GM23338 (cell line): ENCODE results near the gene MDGA2. TPM values are rescaled to one million over a fixed set of nuclear protein-coding genes. Genes with fewer than 3 reads are reported as not detected.

Source experiments
- ATAC-seq: fragments of 200-7000 bp; cut with Tn5 transposase; 3 replicates; pipeline ENCODE4 v1.9.1; 2020
- DNase-seq: peaks from one replicate; pipeline ENCODE4 v3.0.0-alpha.2; 2015; ENCODE audit warnings: low spot score
- H2AFZ ChIP-seq: fragments of 200-600 bp; sonication (generic); 2 replicates; pipeline ENCODE4 v1.8.0; 2016; ENCODE audit warnings: antibody characterized with exemption, mild to moderate bottlenecking, moderate library complexity
- H3F3A ChIP-seq: fragments of 200-600 bp; sonication (generic); replicated peaks from 2 replicates; pipeline ENCODE4 v1.8.0; 2017; ENCODE audit warnings: antibody characterized with exemption, mixed run types, low read depth
- H3K27ac ChIP-seq: fragments of 200-600 bp; sonication (generic); 2 replicates; pipeline ENCODE4 v1.6.1; 2016; ENCODE audit warnings: low read depth
- H3K27me3 ChIP-seq: fragments of 200-600 bp; sonication (generic); 2 replicates; pipeline ENCODE4 v1.8.0; 2016; ENCODE audit warnings: mild to moderate bottlenecking, mixed run types, moderate library complexity; ENCODE audit not compliant: insufficient read depth
- H3K36me3 ChIP-seq: fragments of 200-600 bp; sonication (generic); 2 replicates; pipeline ENCODE4 v1.8.0; 2016; ENCODE audit warnings: mild to moderate bottlenecking; ENCODE audit not compliant: insufficient read depth
- H3K4me1 ChIP-seq: fragments of 200-600 bp; sonication (generic); 2 replicates; pipeline ENCODE4 v1.8.0; 2016; ENCODE audit warnings: mild to moderate bottlenecking, moderate library complexity; ENCODE audit not compliant: insufficient read depth
- H3K4me2 ChIP-seq: fragments of 200-600 bp; sonication (generic); 2 replicates; pipeline ENCODE4 v1.7.1; 2017; ENCODE audit warnings: mixed run types
- H3K4me3 ChIP-seq: fragments of 200-600 bp; sonication (generic); 2 replicates; pipeline ENCODE4 v1.6.1; 2016; ENCODE audit warnings: mixed run types
- H3K79me2 ChIP-seq: fragments of 200-600 bp; sonication (generic); replicated peaks from 2 replicates; pipeline ENCODE4 v1.8.0; 2017; ENCODE audit warnings: mild to moderate bottlenecking; ENCODE audit not compliant: insufficient read depth
- H3K9me2 ChIP-seq: fragments of 200-600 bp; sonication (generic); 2 replicates; pipeline ENCODE4 v1.8.0; 2017; ENCODE audit not compliant: insufficient read depth
- H4K20me1 ChIP-seq: fragments of 200-600 bp; sonication (generic); replicated peaks from 2 replicates; pipeline ENCODE4 v1.8.0; 2017; ENCODE audit warnings: mild to moderate bottlenecking; ENCODE audit not compliant: insufficient read depth
- H3K27ac Mint-ChIP-seq: 2 replicates; pipeline ENCODE4 v1.8.0; 2020; ENCODE audit warnings: inconsistent platforms, mild to moderate bottlenecking, moderate library complexity, mixed read lengths
- H3K27me3 Mint-ChIP-seq: 3 replicates; pipeline ENCODE4 v1.8.0; 2022; ENCODE audit warnings: low read depth, mild to moderate bottlenecking, moderate library complexity, mixed read lengths, inconsistent platforms; ENCODE audit not compliant: insufficient read depth, poor library complexity
- H3K36me3 Mint-ChIP-seq: 3 replicates; pipeline ENCODE4 v1.8.0; 2021; ENCODE audit warnings: low read depth, mild to moderate bottlenecking, inconsistent platforms, moderate library complexity, mixed read lengths
- H3K4me1 Mint-ChIP-seq: 3 replicates; pipeline ENCODE4 v1.8.0; 2020; ENCODE audit warnings: mild to moderate bottlenecking, inconsistent platforms, mixed read lengths
- H3K4me3 Mint-ChIP-seq: 3 replicates; pipeline ENCODE4 v1.8.0; 2021; ENCODE audit warnings: moderate library complexity, mild to moderate bottlenecking, inconsistent platforms, mixed read lengths
- H3K9me3 Mint-ChIP-seq: 3 replicates; pipeline ENCODE4 v1.8.0; 2020; ENCODE audit warnings: moderate library complexity, mild to moderate bottlenecking, inconsistent platforms, mixed read lengths
- ETS1 ChIP-seq: IDR thresholded peaks from 2 replicates; pipeline ENCODE4 v1.6.1; 2016; ENCODE audit warnings: antibody characterized with exemption
- EZH2 ChIP-seq: fragments of 200-600 bp; sonication (generic); IDR thresholded peaks from one replicate; pipeline ENCODE4 v1.8.0; 2017; ENCODE audit warnings: antibody characterized with exemption, mild to moderate bottlenecking, low read depth; ENCODE audit not compliant: unreplicated experiment
- EZH2phosphoT487 ChIP-seq: fragments of 200-600 bp; sonication (generic); IDR thresholded peaks from one replicate; pipeline ENCODE4 v1.8.1; 2018; ENCODE audit warnings: antibody characterized with exemption; ENCODE audit not compliant: unreplicated experiment
- JUNB ChIP-seq: IDR thresholded peaks from one replicate; pipeline ENCODE4 v1.6.1; 2016; ENCODE audit warnings: antibody characterized with exemption; ENCODE audit not compliant: unreplicated experiment
- NANOG ChIP-seq: IDR thresholded peaks from 2 replicates; pipeline ENCODE4 v1.6.1; 2016; ENCODE audit warnings: antibody characterized with exemption, borderline replicate concordance
- REST ChIP-seq: IDR thresholded peaks from one replicate; pipeline ENCODE4 v1.6.1; 2018; ENCODE audit warnings: antibody characterized with exemption; ENCODE audit not compliant: unreplicated experiment
- ZNF114 ChIP-seq: fragments of 250-450 bp; sonication (Bioruptor Pico); IDR thresholded peaks from 2 replicates; pipeline ENCODE4 v1.5.0; 2020; ENCODE audit warnings: mild to moderate bottlenecking, moderate library complexity
- ZNF331 ChIP-seq: fragments of 250-450 bp; sonication (Bioruptor Pico); IDR thresholded peaks from 2 replicates; pipeline ENCODE4 v1.5.0; 2020; ENCODE audit warnings: low read depth, mild to moderate bottlenecking, moderate library complexity
- ZNF462 ChIP-seq: fragments of 250-450 bp; sonication (Bioruptor Pico); IDR thresholded peaks from 2 replicates; pipeline ENCODE4 v1.5.0; 2020; ENCODE audit warnings: mild to moderate bottlenecking, moderate library complexity
- polyA plus RNA-seq: library from polyadenylated mRNA; unstranded; fragments of >200 nt; fragmentation: Nextera tagmentation; extraction: Ambion mirVana; gene quantifications from 2 replicates; pipeline ENCODE4 v1.2.1, GENCODE V29; 2016
- total RNA-seq: library from RNA; depleted of rRNA; stranded (reverse); fragments of >200 nt; shearing (Covaris generic); gene quantifications from 2 replicates; pipeline ENCODE4 v1.2.3, GENCODE V29; 2014

The MDGA2 gene
- total and polyA plus RNA-seq, 2 experiments from 2014 or later: 0.68 to 1.7 TPM

- no peaks in the 10 kb centered on the region for H3K36me3 Mint-ChIP-seq
Observed at GRCh38 chr14:47555333-47555732, 120.1 kb downstream of the MDGA2 start.

More at GRCh38 chr14:47555333-47555732, 120.1 kb downstream of the MDGA2 start:
- Histone ChIP-seq H3K79me2 (no peaks in the 10 kb centered on the region), H4K20me1 (no peaks in the 10 kb centered on the region), H3K9me2 (no peaks in the 10 kb centered on the region), H3K27me3 (no peaks in the 10 kb centered on the region), H3K4me1 (no peaks in the 10 kb centered on the region), H3K36me3 (no peaks in the 10 kb centered on the region), H3F3A (no peaks in the 10 kb centered on the region), H2AFZ (no peak overlapping the region), H3K4me2 (no peak overlapping the region), H3K27ac (no peak overlapping the region), H3K4me3 (no peak overlapping the region)
- H3K9me3 Mint-ChIP-seq: no peaks in the 10 kb centered on the region
- H3K27me3 Mint-ChIP-seq: peaks cover 2% of the 10 kb centered on the region
- TF ChIP-seq ZNF331 (no peak), NANOG (no peak), EZH2 (no peak), EZH2phosphoT487 (no peak), ZNF114 (CRISPR knock-in tag) (no peak), ZNF462 (CRISPR knock-in tag) (no peak), JUNB (no peak), REST (no peak), ETS1 (no peak)
- DNase-seq (no peak), ATAC-seq (no peak)
- no peak overlapping the region for H3K27ac Mint-ChIP-seq
- no peak overlapping the region for H3K4me3 Mint-ChIP-seq
- 0 out of 3 replicates have a peak, but pooled peaks cover 2% of the 10 kb centered on the region for H3K4me1 Mint-ChIP-seq
